Measurements from ENCODE around the gene RESP18.
A peak's percentile ranks its signal among the peaks of the same experiment; 100 is the strongest.

RESP18 gene

GRCh38 chr2:219304223-219304622 is 28.3 kb downstream of the RESP18 start:
- Histone ChIP-seq H3K4me3 (ENCODE audit: low read depth in 1 of 2, low read length in 2 of 2) (no peak overlapping the region), H3K4me1 (ENCODE audit: control insufficient read depth in 1 of 2, insufficient read depth in 2 of 2, low read length in 2 of 2) (no peaks in the 10 kb centered on the region), H3K27me3 (ENCODE audit: control insufficient read depth in 1 of 2, insufficient read depth in 2 of 2, low read length in 2 of 2) (peaks cover 33 to 38% of the 10 kb centered on the region in 2 donors), H3K9ac (ENCODE audit: low read depth in 1 of 2, low read length in 2 of 2) (no peak overlapping the region), H3K27ac (ENCODE audit: low read depth, low read length) (no peak overlapping the region), H3K36me3 (ENCODE audit: control insufficient read depth in 1 of 2, insufficient read depth in 2 of 2, low read length in 2 of 2) (no peaks in the 10 kb centered on the region), H3K9me3 (ENCODE audit: control insufficient read depth in 1 of 2, low read length in 2 of 2) (no peaks in the 10 kb centered on the region)

- H3K9me3 ChIP-seq (ENCODE audit: control insufficient read depth in 1 of 2, low read length in 2 of 2): no peaks in the 10 kb centered on the region
- H3K4me1 ChIP-seq (ENCODE audit: control insufficient read depth in 1 of 2, insufficient read depth in 2 of 2, low read length in 2 of 2): peaks cover 0 to 6% of the 10 kb centered on the region in 2 donors
- H3K4me3 ChIP-seq (ENCODE audit: low read depth in 1 of 2, low read length in 2 of 2): no peak overlapping the region
- no peaks in the 10 kb centered on the region for H3K36me3 ChIP-seq (ENCODE audit: control insufficient read depth in 1 of 2, insufficient read depth in 2 of 2, low read length in 2 of 2)
- peaks cover 30 to 32% of the 10 kb centered on the region in 2 donors for H3K27me3 ChIP-seq (ENCODE audit: control insufficient read depth in 1 of 2, insufficient read depth in 2 of 2, low read length in 2 of 2)
- no peak overlapping the region for H3K9ac ChIP-seq (ENCODE audit: low read depth in 1 of 2, low read length in 2 of 2)
- H3K27ac ChIP-seq (ENCODE audit: low read depth, low read length): no peak overlapping the region
Measured at GRCh38 chr2:219302412-219302968, 30.1 kb downstream of the RESP18 start.

GRCh38 chr2:219300022-219300421 is 32.5 kb downstream of the RESP18 start:
- no peaks in the 10 kb centered on the region for H3K36me3 ChIP-seq (ENCODE audit: control insufficient read depth in 1 of 2, insufficient read depth in 2 of 2, low read length in 2 of 2)
- peaks cover 2 to 8% of the 10 kb centered on the region in 2 donors for H3K4me1 ChIP-seq (ENCODE audit: control insufficient read depth in 1 of 2, insufficient read depth in 2 of 2, low read length in 2 of 2)
- no peak overlapping the region for H3K9ac ChIP-seq (ENCODE audit: low read depth in 1 of 2, low read length in 2 of 2)
- peaks cover 24 to 31% of the 10 kb centered on the region in 2 donors for H3K27me3 ChIP-seq (ENCODE audit: control insufficient read depth in 1 of 2, insufficient read depth in 2 of 2, low read length in 2 of 2)
- no peak overlapping the region for H3K27ac ChIP-seq (ENCODE audit: low read depth, low read length)
- H3K9me3 ChIP-seq (ENCODE audit: control insufficient read depth in 1 of 2, low read length in 2 of 2): no peaks in the 10 kb centered on the region
- H3K4me3 ChIP-seq (ENCODE audit: low read depth in 1 of 2, low read length in 2 of 2): no peak overlapping the region

DNA sequence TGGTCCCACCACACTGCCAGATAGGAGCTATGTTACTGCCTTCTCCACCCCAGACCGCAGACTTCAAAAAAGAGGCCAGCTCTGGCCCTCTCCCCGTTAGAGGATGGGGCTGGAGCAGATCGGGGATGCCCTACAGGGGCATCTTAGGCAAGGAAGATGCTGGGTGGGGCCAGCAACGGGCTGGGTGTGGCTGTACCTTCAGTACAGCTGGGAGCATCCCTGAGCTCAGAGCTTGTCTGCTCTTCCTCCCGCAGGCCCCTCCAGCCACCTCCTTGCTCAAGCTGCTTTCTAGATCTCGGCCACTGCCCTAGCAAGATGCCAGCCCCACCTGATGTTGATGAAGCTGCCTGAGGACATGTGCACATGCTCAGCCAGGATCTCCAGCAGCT is 33.2 kb downstream of the RESP18 start:
- no peaks in the 10 kb centered on the region for H3K36me3 ChIP-seq (ENCODE audit: control insufficient read depth in 1 of 2, insufficient read depth in 2 of 2, low read length in 2 of 2)
- H3K4me1 ChIP-seq (ENCODE audit: control insufficient read depth in 1 of 2, insufficient read depth in 2 of 2, low read length in 2 of 2): peaks cover 6 to 13% of the 10 kb centered on the region in 2 donors
- no peaks in the 10 kb centered on the region for H3K9me3 ChIP-seq (ENCODE audit: control insufficient read depth in 1 of 2, low read length in 2 of 2)
- H3K27me3 ChIP-seq (ENCODE audit: control insufficient read depth in 1 of 2, insufficient read depth in 2 of 2, low read length in 2 of 2): peaks cover 24 to 31% of the 10 kb centered on the region in 2 donors
- no peak overlapping the region for H3K27ac ChIP-seq (ENCODE audit: low read depth, low read length)
- no peak overlapping the region for H3K4me3 ChIP-seq (ENCODE audit: low read depth in 1 of 2, low read length in 2 of 2)
- no peak overlapping the region for H3K9ac ChIP-seq (ENCODE audit: low read depth in 1 of 2, low read length in 2 of 2)

DNA sequence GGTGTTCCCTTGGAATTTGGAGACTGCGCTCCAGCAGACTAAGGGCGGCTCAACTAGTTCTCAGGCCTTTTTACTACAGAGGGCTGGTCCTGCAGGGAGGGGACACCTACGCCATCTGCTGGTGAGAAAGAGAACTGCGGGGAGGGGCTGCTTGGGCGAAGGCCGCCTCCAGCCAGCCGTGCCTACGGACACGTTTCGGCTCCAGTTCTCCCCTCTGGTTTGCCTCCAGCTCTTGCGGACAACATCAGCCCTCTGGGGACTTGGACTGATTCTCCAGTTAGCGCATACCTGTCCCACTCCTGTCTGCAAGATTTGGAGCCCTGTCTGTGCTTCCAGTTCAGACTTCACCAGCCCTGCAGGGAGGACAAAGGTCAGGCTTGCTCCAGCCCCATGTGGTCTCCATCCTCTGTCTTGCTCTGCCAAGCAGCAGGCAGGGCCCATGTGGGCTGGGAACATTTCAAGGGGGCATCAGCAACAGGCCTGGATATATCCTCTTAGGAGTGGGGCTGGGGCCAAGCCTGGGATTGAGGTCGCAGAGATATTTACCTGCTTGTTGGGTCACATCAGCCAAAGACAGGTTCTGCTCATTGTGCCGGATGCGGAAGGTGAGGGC is 33.7 kb downstream of the RESP18 start:
- Histone ChIP-seq H3K36me3 (ENCODE audit: control insufficient read depth in 1 of 2, insufficient read depth in 2 of 2, low read length in 2 of 2) (no peaks in the 10 kb centered on the region), H3K9ac (ENCODE audit: low read depth in 1 of 2, low read length in 2 of 2) (peak overlapping the region in 1 of 2 donors; percentile 57), H3K27ac (ENCODE audit: low read depth, low read length) (no peak overlapping the region), H3K27me3 (ENCODE audit: control insufficient read depth in 1 of 2, insufficient read depth in 2 of 2, low read length in 2 of 2) (peaks cover 22 to 31% of the 10 kb centered on the region in 2 donors), H3K9me3 (ENCODE audit: control insufficient read depth in 1 of 2, low read length in 2 of 2) (no peaks in the 10 kb centered on the region), H3K4me3 (ENCODE audit: low read depth in 1 of 2, low read length in 2 of 2) (peak overlapping the region in 1 of 2 donors; percentile 17), H3K4me1 (ENCODE audit: control insufficient read depth in 1 of 2, insufficient read depth in 2 of 2, low read length in 2 of 2) (peaks cover 10 to 16% of the 10 kb centered on the region in 2 donors)

DNA sequence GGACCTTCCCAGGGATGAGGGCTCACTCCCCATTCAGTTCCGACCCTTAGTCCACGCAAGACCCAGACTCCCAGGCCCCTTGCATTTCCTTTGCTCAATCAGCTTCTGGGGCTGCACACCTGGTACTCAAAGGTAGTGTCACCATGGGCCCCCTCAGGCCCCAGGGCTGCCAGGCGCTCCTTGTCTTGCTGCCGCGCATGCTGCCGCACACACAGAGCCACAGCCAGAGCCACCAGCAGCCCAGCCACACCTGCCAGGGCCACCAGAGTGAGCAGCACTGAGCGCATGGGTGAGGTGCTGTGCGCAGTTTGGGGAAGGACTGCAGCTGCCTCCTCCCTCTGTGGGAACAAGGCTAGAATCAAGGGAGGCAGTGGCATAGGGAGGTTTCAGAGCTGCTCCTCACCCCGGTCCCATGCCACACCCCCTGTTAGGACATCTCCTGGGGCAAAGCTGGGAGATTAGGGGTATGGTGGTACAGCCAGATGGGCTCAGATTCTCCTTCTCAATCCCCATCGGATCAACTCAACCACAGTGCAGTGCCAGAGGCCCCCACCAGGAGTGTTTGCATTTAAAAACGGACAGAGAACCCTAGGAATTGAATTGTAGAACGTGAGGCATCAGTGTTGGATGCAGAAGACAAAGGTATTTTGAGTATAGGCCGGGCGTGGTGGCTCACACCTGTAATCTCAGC is 34.6 kb downstream of the RESP18 start:
- H3K4me1 ChIP-seq (ENCODE audit: control insufficient read depth in 1 of 2, insufficient read depth in 2 of 2, low read length in 2 of 2): peaks cover 10 to 16% of the 10 kb centered on the region in 2 donors
- H3K4me3 ChIP-seq (ENCODE audit: low read depth in 1 of 2, low read length in 2 of 2): no peak overlapping the region
- no peaks in the 10 kb centered on the region for H3K9me3 ChIP-seq (ENCODE audit: control insufficient read depth in 1 of 2, low read length in 2 of 2)
- H3K27me3 ChIP-seq (ENCODE audit: control insufficient read depth in 1 of 2, insufficient read depth in 2 of 2, low read length in 2 of 2): peaks cover 20 to 22% of the 10 kb centered on the region in 2 donors
- H3K27ac ChIP-seq (ENCODE audit: low read depth, low read length): no peak overlapping the region
- H3K36me3 ChIP-seq (ENCODE audit: control insufficient read depth in 1 of 2, insufficient read depth in 2 of 2, low read length in 2 of 2): no peaks in the 10 kb centered on the region
- H3K9ac ChIP-seq (ENCODE audit: low read depth in 1 of 2, low read length in 2 of 2): no peak overlapping the region

GRCh38 chr2:219296631-219297391 is 35.7 kb downstream of the RESP18 start:
- peaks cover 10 to 16% of the 10 kb centered on the region in 2 donors for H3K4me1 ChIP-seq (ENCODE audit: control insufficient read depth in 1 of 2, insufficient read depth in 2 of 2, low read length in 2 of 2)
- no peak overlapping the region for H3K9ac ChIP-seq (ENCODE audit: low read depth in 1 of 2, low read length in 2 of 2)
- H3K27me3 ChIP-seq (ENCODE audit: control insufficient read depth in 1 of 2, insufficient read depth in 2 of 2, low read length in 2 of 2): peaks cover 14 to 16% of the 10 kb centered on the region in 2 donors
- no peak overlapping the region for H3K27ac ChIP-seq (ENCODE audit: low read depth, low read length)
- no peaks in the 10 kb centered on the region for H3K36me3 ChIP-seq (ENCODE audit: control insufficient read depth in 1 of 2, insufficient read depth in 2 of 2, low read length in 2 of 2)
- no peak overlapping the region for H3K4me3 ChIP-seq (ENCODE audit: low read depth in 1 of 2, low read length in 2 of 2)
- no peaks in the 10 kb centered on the region for H3K9me3 ChIP-seq (ENCODE audit: control insufficient read depth in 1 of 2, low read length in 2 of 2)

DNA sequence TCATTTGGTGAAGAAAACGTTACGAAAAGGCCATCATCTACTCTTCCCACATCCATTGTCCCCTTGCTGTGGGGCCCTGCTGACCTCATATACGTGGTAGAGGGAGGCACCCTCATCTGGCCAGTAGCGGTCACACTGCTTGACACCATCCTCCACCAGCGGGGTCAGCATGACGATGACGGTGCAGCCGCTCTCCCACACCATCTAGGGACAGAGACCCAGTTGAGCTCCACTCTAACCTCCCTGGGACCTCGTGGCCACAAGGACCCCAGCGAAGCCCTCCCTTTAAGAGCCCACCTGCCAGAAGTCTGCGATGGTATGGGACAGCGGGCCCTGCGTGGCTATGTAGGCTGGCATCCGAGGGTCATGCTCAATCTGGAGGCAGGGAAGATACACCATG is 36.4 kb downstream of the RESP18 start:
- H3K36me3 ChIP-seq (ENCODE audit: control insufficient read depth in 1 of 2, insufficient read depth in 2 of 2, low read length in 2 of 2): no peaks in the 10 kb centered on the region
- peaks cover 10 to 16% of the 10 kb centered on the region in 2 donors for H3K4me1 ChIP-seq (ENCODE audit: control insufficient read depth in 1 of 2, insufficient read depth in 2 of 2, low read length in 2 of 2)
- H3K4me3 ChIP-seq (ENCODE audit: low read depth in 1 of 2, low read length in 2 of 2): no peak overlapping the region
- no peak overlapping the region for H3K27ac ChIP-seq (ENCODE audit: low read depth, low read length)
- no peaks in the 10 kb centered on the region for H3K9me3 ChIP-seq (ENCODE audit: control insufficient read depth in 1 of 2, low read length in 2 of 2)
- H3K9ac ChIP-seq (ENCODE audit: low read depth in 1 of 2, low read length in 2 of 2): no peak overlapping the region
- H3K27me3 ChIP-seq (ENCODE audit: control insufficient read depth in 1 of 2, insufficient read depth in 2 of 2, low read length in 2 of 2): peaks cover 11 to 15% of the 10 kb centered on the region in 2 donors

DNA sequence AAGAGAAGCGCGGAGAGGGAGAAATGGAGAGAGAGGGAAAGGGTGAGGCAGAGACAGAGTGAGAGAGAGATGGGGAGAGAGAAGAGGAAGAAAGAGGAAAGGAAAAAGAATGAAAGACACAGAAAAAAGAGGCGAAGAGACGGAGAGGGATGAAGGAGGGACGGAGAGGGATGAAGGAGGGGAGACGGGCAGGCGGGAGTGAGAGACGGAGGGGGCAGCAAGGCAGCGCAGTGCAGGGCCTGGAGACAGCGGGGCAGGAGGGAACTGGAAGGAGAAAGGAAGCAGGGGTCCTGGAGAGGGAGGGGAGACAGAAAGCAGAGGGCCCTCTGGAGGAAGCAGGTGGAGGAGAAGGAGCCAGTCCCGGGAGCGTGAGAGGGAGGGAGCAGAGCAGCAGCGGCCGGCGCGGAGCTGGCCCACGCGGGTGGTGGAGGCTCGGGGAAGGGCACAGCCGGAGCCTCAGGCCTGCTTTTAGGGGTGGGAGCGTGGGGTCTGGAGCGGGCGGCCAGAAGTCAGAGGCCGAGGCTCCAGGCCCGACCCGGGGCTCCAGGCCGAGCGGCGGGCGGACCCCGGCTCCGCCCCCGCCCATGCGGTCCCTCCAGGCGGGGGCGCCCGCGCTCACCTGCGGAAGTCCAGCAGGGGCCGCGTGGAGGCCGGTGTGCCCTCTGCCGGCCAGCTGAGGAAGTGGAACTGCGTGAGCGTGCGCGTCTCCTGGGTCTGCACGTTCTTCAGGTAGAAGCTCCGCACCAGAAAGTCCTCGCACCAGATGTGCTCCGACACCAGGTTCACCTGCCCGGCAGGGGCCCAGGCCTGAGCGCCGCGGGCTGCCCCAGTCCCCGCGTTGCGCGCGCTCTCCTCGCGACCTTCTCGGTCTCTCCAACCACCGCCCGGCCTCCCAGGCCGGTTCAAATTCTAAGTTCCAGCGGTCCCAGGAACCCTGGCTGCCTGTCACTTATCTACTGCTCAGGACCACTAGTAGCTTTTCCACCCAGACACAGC is 37.9 kb downstream of the RESP18 start:
- H3K27me3 ChIP-seq (ENCODE audit: control insufficient read depth in 1 of 2, insufficient read depth in 2 of 2, low read length in 2 of 2): peaks cover 3 to 8% of the 10 kb centered on the region in 2 donors
- peak overlapping the region; percentile 45 to 66 for H3K4me3 ChIP-seq (ENCODE audit: low read depth in 1 of 2, low read length in 2 of 2)
- H3K36me3 ChIP-seq (ENCODE audit: control insufficient read depth in 1 of 2, insufficient read depth in 2 of 2, low read length in 2 of 2): no peaks in the 10 kb centered on the region
- H3K27ac ChIP-seq (ENCODE audit: low read depth, low read length): no peak overlapping the region
- H3K9ac ChIP-seq (ENCODE audit: low read depth in 1 of 2, low read length in 2 of 2): peak overlapping the region; percentile 46 to 80
- peaks cover 10 to 16% of the 10 kb centered on the region in 2 donors for H3K4me1 ChIP-seq (ENCODE audit: control insufficient read depth in 1 of 2, insufficient read depth in 2 of 2, low read length in 2 of 2)
- no peaks in the 10 kb centered on the region for H3K9me3 ChIP-seq (ENCODE audit: control insufficient read depth in 1 of 2, low read length in 2 of 2)
